SK-N-MC (cell line): ENCODE data around the gene POU2F3.
A peak's percentile ranks its signal among the peaks of the same experiment; 100 is the strongest.

Source experiments
- DNase-seq: peaks from one replicate; pipeline ENCODE4 v3.0.0-alpha.2; 2011; ENCODE audit warnings: low read depth, low spot score
- H3K27ac ChIP-seq: fragments of 200-600 bp; sonication (generic); 2 replicates; pipeline ENCODE4 v1.5.1; 2016; ENCODE audit warnings: mixed run types
- H3K36me3 ChIP-seq: fragments of 200-600 bp; sonication (generic); 2 replicates; pipeline ENCODE4 v1.6.1; 2017; ENCODE audit warnings: antibody characterized with exemption, low read length, mixed read lengths; ENCODE audit not compliant: insufficient read depth
- H3K4me3 ChIP-seq: fragments of 200-600 bp; sonication (generic); 2 replicates; pipeline ENCODE4 v1.5.1; 2016
- H3K9ac ChIP-seq: fragments of 200-600 bp; sonication (generic); 2 replicates; pipeline ENCODE4 v1.8.0; 2017; ENCODE audit warnings: mixed run types, mixed read lengths; ENCODE audit not compliant: insufficient read length
- H3K9me3 ChIP-seq: fragments of 200-600 bp; sonication (generic); 2 replicates; pipeline ENCODE4 v1.6.1; 2017; ENCODE audit warnings: low read depth, mild to moderate bottlenecking, antibody characterized with exemption, low read length, moderate library complexity, mixed read lengths
- EZH2 ChIP-seq: fragments of 200-600 bp; sonication (generic); IDR thresholded peaks from one replicate; pipeline ENCODE4 v1.6.1; 2017; ENCODE audit warnings: antibody characterized with exemption
- FOXP2 ChIP-seq: optimal IDR thresholded peaks from 2 replicates; pipeline ENCODE3; 2011; ENCODE audit warnings: mild to moderate bottlenecking, moderate library complexity; ENCODE audit not compliant: insufficient read depth; ENCODE audit errors: extremely low read length, control extremely low read depth
- POLR2AphosphoS5 ChIP-seq: IDR thresholded peaks from 2 replicates; pipeline ENCODE4 v1.6.1; 2012; ENCODE audit warnings: mild to moderate bottlenecking, low read depth, low read length, borderline replicate concordance

The POU2F3 gene

GRCh38 chr11:120303004-120303637 is 63.2 kb downstream of the POU2F3 start:
- H3K9me3 ChIP-seq = no peaks in the 10 kb centered on the region
- TF ChIP-seq POLR2AphosphoS5 = no peak
- no peak for TF ChIP-seq FOXP2
- no peak for TF ChIP-seq EZH2
- no peaks in the 10 kb centered on the region for H3K36me3 ChIP-seq
- H3K9ac ChIP-seq = no peak overlapping the region
- peak; percentile 50 for DNase-seq
- H3K4me3 ChIP-seq = no peak overlapping the region
- no peak overlapping the region for H3K27ac ChIP-seq

GRCh38 chr11:120304526-120304925 is 64.6 kb downstream of the POU2F3 start:
- no peaks in the 10 kb centered on the region for H3K9me3 ChIP-seq
- no peak overlapping the region for H3K9ac ChIP-seq
- no peak overlapping the region for H3K4me3 ChIP-seq
- TF ChIP-seq POLR2AphosphoS5 (no peak), FOXP2 (no peak), EZH2 (no peak)
- no peak for DNase-seq
- no peak overlapping the region for H3K27ac ChIP-seq
- no peaks in the 10 kb centered on the region for H3K36me3 ChIP-seq

GRCh38 chr11:120305286-120305685 is 65.3 kb downstream of the POU2F3 start:
- H3K36me3 ChIP-seq = no peaks in the 10 kb centered on the region
- H3K27ac ChIP-seq = no peak overlapping the region
- no peak overlapping the region for H3K4me3 ChIP-seq
- no peaks in the 10 kb centered on the region for H3K9me3 ChIP-seq
- TF ChIP-seq EZH2 (no peak), FOXP2 (no peak), POLR2AphosphoS5 (no peak)
- no peak overlapping the region for H3K9ac ChIP-seq
- no peak for DNase-seq

GRCh38 chr11:120306519-120307242 is 66.7 kb downstream of the POU2F3 start:
- no peaks in the 10 kb centered on the region for H3K9me3 ChIP-seq
- H3K9ac ChIP-seq = no peak overlapping the region
- TF ChIP-seq POLR2AphosphoS5 = no peak
- TF ChIP-seq EZH2 = no peak
- TF ChIP-seq FOXP2 = no peak
- H3K36me3 ChIP-seq = no peaks in the 10 kb centered on the region
- no peak overlapping the region for H3K27ac ChIP-seq
- no peak overlapping the region for H3K4me3 ChIP-seq
- DNase-seq = no peak

GRCh38 chr11:120307476-120307875 is 67.5 kb downstream of the POU2F3 start:
- Histone ChIP-seq H3K9me3 (no peaks in the 10 kb centered on the region), H3K36me3 (no peaks in the 10 kb centered on the region), H3K27ac (no peak overlapping the region), H3K9ac (no peak overlapping the region), H3K4me3 (no peak overlapping the region)
- no peak for TF ChIP-seq FOXP2
- no peak for TF ChIP-seq EZH2
- TF ChIP-seq POLR2AphosphoS5 = no peak
- DNase-seq = no peak

- no peak for TF ChIP-seq EZH2
- TF ChIP-seq POLR2AphosphoS5 = no peak
- TF ChIP-seq FOXP2 = no peak
- Histone ChIP-seq H3K9me3 (no peaks in the 10 kb centered on the region), H3K27ac (no peak overlapping the region), H3K4me3 (no peak overlapping the region), H3K36me3 (no peaks in the 10 kb centered on the region), H3K9ac (no peak overlapping the region)
- DNase-seq = no peak
Observed at GRCh38 chr11:120308081-120308480, 68.1 kb downstream of the POU2F3 start.

- TF ChIP-seq POLR2AphosphoS5 (no peak), FOXP2 (no peak), EZH2 (no peak)
- H3K9ac ChIP-seq = no peak overlapping the region
- H3K4me3 ChIP-seq = no peak overlapping the region
- no peak for DNase-seq
- H3K27ac ChIP-seq = no peak overlapping the region
- H3K36me3 ChIP-seq = no peaks in the 10 kb centered on the region
- H3K9me3 ChIP-seq = no peaks in the 10 kb centered on the region
Observed at GRCh38 chr11:120310870-120311269, 70.9 kb downstream of the POU2F3 start.

GRCh38 chr11:120314861-120315260 is 74.9 kb downstream of the POU2F3 start:
- Histone ChIP-seq H3K36me3 (no peaks in the 10 kb centered on the region), H3K27ac (no peak overlapping the region), H3K9me3 (no peaks in the 10 kb centered on the region), H3K4me3 (no peak overlapping the region), H3K9ac (no peak overlapping the region)
- TF ChIP-seq FOXP2 (no peak), POLR2AphosphoS5 (no peak), EZH2 (no peak)
- DNase-seq = no peak
